Cortex of kidney (tissue), 1 donor: ENCODE data around the gene RBKS.

Source experiments
- DNase-seq: peaks from one replicate; lab custom pipeline; 2025; lab: John Stamatoyannopoulos, UW

RBKS gene

GRCh38 chr2:27734305-27734704 is 155.9 kb downstream of the RBKS start:
- DNase-seq: no peak
